Measurements from ENCODE around the gene TATDN2. TPM values are rescaled to one million over a fixed set of nuclear protein-coding genes. Genes with fewer than 3 reads are reported as not detected.

Gene TATDN2
- total and polyA plus RNA-seq, 9 of the 15 experiments (the other 6 are each of a cell fraction or from before 2014, with no cell fraction given) = 5.2 to 44.7 (median 25.8) TPM

DNA sequence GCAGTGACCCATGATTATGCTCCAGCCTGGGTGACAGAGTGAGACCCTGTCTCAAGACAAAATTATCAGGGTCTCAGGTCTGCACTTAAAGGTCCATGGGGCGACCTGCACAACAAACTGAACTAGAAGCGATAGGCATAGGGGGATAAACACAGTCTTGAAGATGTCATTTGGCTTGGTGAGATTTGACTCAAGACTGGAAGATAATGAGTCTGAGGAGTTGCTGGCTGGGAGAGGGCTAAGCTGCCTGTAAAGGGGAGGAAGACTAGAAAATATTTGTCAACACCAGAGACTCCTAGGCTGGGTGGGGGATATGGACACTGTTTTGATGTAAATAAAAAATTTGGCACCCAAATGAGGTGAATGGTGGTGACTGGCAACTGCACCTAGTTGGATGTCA is 24.7 kb downstream of the TATDN2 start:
- CTCF ChIA-PET (ENCODE audit: low intra/inter-chr PET ratio) = no interaction called here
- Histone ChIP-seq H2AFZ (ENCODE audit: low read depth, low read length) (no peak overlapping the region), H3K4me3 (no peak overlapping the region), H3K4me1 (replicated peaks in 1 of 2; ENCODE audit: control insufficient read depth in 2 of 2, insufficient read depth in 2 of 2, low read length in 2 of 2) (peaks cover 0 to 15% of the 10 kb centered on the region in 2 experiments; a peak in 2 of 5 replicates), H3K9me1 (ENCODE audit: control insufficient read depth, insufficient read depth, low read length) (no peaks in the 10 kb centered on the region), H3K4me2 (ENCODE audit: insufficient read depth, low read length) (no peak overlapping the region; the same call in 1 of the 2 replicates), H3K9ac (ENCODE audit: insufficient read depth in 1 of 2, low read depth in 2 of 2, low read length in 2 of 2) (no peak overlapping the region; a peak in 1 of 4 replicates), H3K27ac (ENCODE audit: extremely low read depth, low read depth, low read length) (no peak overlapping the region), H3K79me2 (ENCODE audit: control insufficient read depth, insufficient read depth, low read length) (peaks cover 70% of the 10 kb centered on the region), H3K27me3 (ENCODE audit: control insufficient read depth in 2 of 2, insufficient read depth in 2 of 2, low read length in 2 of 2) (no peaks in the 10 kb centered on the region), H4K20me1 (replicated peaks; ENCODE audit: control insufficient read depth, insufficient read depth, low read length) (no peaks in the 10 kb centered on the region; the same call in 1 of the 2 replicates), H3K9me3 (replicated peaks; ENCODE audit: control insufficient read depth, insufficient read depth, low read depth, low read length) (no peaks in the 10 kb centered on the region), H3K36me3 (ENCODE audit: control insufficient read depth, insufficient read depth, low read length) (peaks cover 90% of the 10 kb centered on the region)
- peak; percentile 13; the same call in 2 of the 3 replicates for ATAC-seq
- TF ChIP-seq CBFA2T3 (IDR thresholded peaks at IDR 0.05) = peak; percentile 35; the same call in 1 of the 2 replicates
- TF ChIP-seq CBFA2T2 (conservative IDR thresholded peaks at IDR 0.05) = peak; percentile 20; the same call in 1 of the 2 replicates
- TF ChIP-seq TRIM24 (IDR thresholded peaks at IDR 0.05) = no peak
- 70% methylated on average over 2 of the region's 2 CpGs for WGBS (ENCODE audit: insufficient coverage, low coverage, missing lambda C conversion rate)
- POLR2A ChIA-PET = interaction anchor here (0.6 to 3.2 kb wide), 4 partner anchors 10 to 25 kb away, joined by 3 to 16 read pairs (median 4); no protein-coding TSS in a partner anchor
- no peak for FAIRE-seq
- intact Hi-C loops (cut with micrococcal nuclease) (no loop called here), in situ Hi-C loops (cut with MboI) (no loop called here)
- DNase-seq (ENCODE audit: extremely low read depth in 1 of 4, low spot score in 3 of 4) = peak in 1 of 4 experiments; percentile 16
- no TSS peak for BruUV-seq (replicated peaks)

DNA sequence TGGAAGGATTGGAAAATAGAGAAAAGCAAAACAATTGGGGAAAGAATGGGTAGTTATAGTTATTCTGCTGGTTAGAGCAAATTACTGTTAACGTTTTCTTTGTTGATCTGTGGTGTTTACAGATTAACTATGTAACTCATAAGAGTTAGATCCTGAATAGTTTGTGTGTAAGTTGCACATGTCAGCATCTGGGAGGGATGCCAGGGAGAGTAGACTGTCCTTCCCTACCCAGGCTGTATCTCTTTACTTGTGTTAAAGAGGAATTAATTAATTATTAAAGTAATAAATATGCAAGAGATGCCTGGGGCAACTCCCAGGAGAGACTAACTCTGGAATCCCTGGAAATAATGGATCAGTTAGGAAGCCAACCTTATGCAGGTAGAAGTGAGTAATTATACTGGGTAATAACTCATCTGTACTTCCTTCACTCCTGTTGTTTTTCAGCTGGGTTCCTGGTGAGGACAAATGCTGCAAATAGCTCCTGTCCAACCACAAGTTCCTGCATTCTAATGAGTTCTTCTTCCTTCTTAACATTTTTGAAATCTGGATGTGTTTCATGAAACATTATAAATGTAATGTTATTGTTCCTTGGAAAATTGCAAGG is 25.5 kb downstream of the TATDN2 start:
- in situ Hi-C loops (cut with MboI) = no loop called here

More for the DNA sequence above, 25.5 kb downstream of the TATDN2 start:
- H3K27me3 ChIP-seq (ENCODE audit: control insufficient read depth in 2 of 2, insufficient read depth in 2 of 2, low read length in 2 of 2) = no peaks in the 10 kb centered on the region
- peaks cover 62% of the 10 kb centered on the region for H3K79me2 ChIP-seq (ENCODE audit: control insufficient read depth, insufficient read depth, low read length)
- H4K20me1 ChIP-seq (replicated peaks; ENCODE audit: control insufficient read depth, insufficient read depth, low read length) = no peaks in the 10 kb centered on the region; the same call in none of the 2 replicates
- no peaks in the 10 kb centered on the region for H3K9me1 ChIP-seq (ENCODE audit: control insufficient read depth, insufficient read depth, low read length)
- H3K36me3 ChIP-seq (ENCODE audit: control insufficient read depth, insufficient read depth, low read length) = peaks cover 90% of the 10 kb centered on the region
- no peak overlapping the region for H3K4me3 ChIP-seq
- no peak overlapping the region for H3K27ac ChIP-seq (ENCODE audit: extremely low read depth, low read depth, low read length)
- no peak overlapping the region for H3K4me2 ChIP-seq (ENCODE audit: insufficient read depth, low read length)
- peaks cover 0 to 15% of the 10 kb centered on the region in 2 experiments; a peak in 2 of 5 replicates for H3K4me1 ChIP-seq (replicated peaks in 1 of 2; ENCODE audit: control insufficient read depth in 2 of 2, insufficient read depth in 2 of 2, low read length in 2 of 2)
- H3K9me3 ChIP-seq (replicated peaks; ENCODE audit: control insufficient read depth, insufficient read depth, low read depth, low read length) = no peaks in the 10 kb centered on the region
- CTCF ChIA-PET (ENCODE audit: low intra/inter-chr PET ratio) = no interaction called here
- no peak overlapping the region for H2AFZ ChIP-seq (ENCODE audit: low read depth, low read length)
- TF ChIP-seq PTTG1 (tag; IDR thresholded peaks at IDR 0.05; ENCODE audit: low read depth) = no peak
- no peak for TF ChIP-seq HDAC3 (IDR thresholded peaks at IDR 0.05; ENCODE audit: borderline replicate concordance, partially characterized antibody)
- TF ChIP-seq DPF2 (IDR thresholded peaks at IDR 0.05) = no peak
- TF ChIP-seq, protein P1, sequence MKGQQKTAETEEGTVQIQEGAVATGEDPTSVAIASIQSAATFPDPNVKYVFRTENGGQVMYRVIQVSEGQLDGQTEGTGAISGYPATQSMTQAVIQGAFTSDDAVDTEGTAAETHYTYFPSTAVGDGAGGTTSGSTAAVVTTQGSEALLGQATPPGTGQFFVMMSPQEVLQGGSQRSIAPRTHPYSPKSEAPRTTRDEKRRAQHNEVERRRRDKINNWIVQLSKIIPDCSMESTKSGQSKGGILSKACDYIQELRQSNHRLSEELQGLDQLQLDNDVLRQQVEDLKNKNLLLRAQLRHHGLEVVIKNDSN (CRISPR knock-in tag; IDR thresholded peaks at IDR 0.05) = no peak
- no peak for TF ChIP-seq KAT2B (IDR thresholded peaks at IDR 0.05; ENCODE audit: low read depth, low read length)
- no peak for TF ChIP-seq RBM15 (IDR thresholded peaks at IDR 0.05; ENCODE audit: insufficient read depth, low read length)
- intact Hi-C loops (cut with micrococcal nuclease) = no loop called here
- no peak for DNase-seq (ENCODE audit: extremely low read depth in 1 of 4, low spot score in 3 of 4)
- no TSS peak for BruUV-seq (replicated peaks)
- no peak for FAIRE-seq
- H3K9ac ChIP-seq (ENCODE audit: insufficient read depth in 1 of 2, low read depth in 2 of 2, low read length in 2 of 2) = no peak overlapping the region
- ATAC-seq = no peak
- 38% methylated on average over 1 of the region's 1 CpG for WGBS (ENCODE audit: insufficient coverage, low coverage, missing lambda C conversion rate)
- POLR2A ChIA-PET = interaction anchor here (1.0 to 3.2 kb wide), 5 partner anchors 10 to 26 kb away, joined by 4 to 16 read pairs (median 6); no protein-coding TSS in a partner anchor

All from K562 (cell line).